Activated naive CD8-positive, alpha-beta T cell treated with anti-CD3 and anti-CD28 coated beads for 36 hours (primary cell): ENCODE measurements around the gene IQSEC2. TPM values are rescaled to one million over a fixed set of nuclear protein-coding genes. Genes with fewer than 3 reads are reported as not detected.

ENCODE experiments used
- DNase-seq: peaks from one replicate; pipeline ENCODE4 v3.0.0; 2021
- H3K27ac Mint-ChIP-seq: one replicate; pipeline ENCODE4 v1.8.0; 2022; ENCODE audit warnings: mild to moderate bottlenecking, moderate library complexity, mixed read lengths
- H3K27me3 Mint-ChIP-seq: one replicate; pipeline ENCODE4 v1.8.0; 2022; ENCODE audit warnings: mild to moderate bottlenecking, mixed read lengths
- H3K36me3 Mint-ChIP-seq: one replicate; pipeline ENCODE4 v1.8.0; 2021; ENCODE audit warnings: mild to moderate bottlenecking, mixed read lengths
- H3K4me1 Mint-ChIP-seq: one replicate; pipeline ENCODE4 v1.8.0; 2021; ENCODE audit warnings: mixed read lengths
- H3K4me3 Mint-ChIP-seq: one replicate; pipeline ENCODE4 v1.8.0; 2022; ENCODE audit warnings: mild to moderate bottlenecking, moderate library complexity, mixed read lengths
- H3K9me3 Mint-ChIP-seq: one replicate; pipeline ENCODE4 v1.8.0; 2022; ENCODE audit warnings: mixed read lengths
- total RNA-seq, 2 experiments: library from RNA; stranded (reverse); gene quantifications; one replicate each; pipeline ENCODE4 v1.2.3, GENCODE V29; 2021

IQSEC2 gene
- total RNA-seq: under 1 TPM; 0.20 to 0.21 TPM

- Mint-ChIP-seq H3K27ac (no peak within 1 kb of the TSS), H3K36me3 (no peaks in the 10 kb centered on the region), H3K27me3 (peaks cover 3% of the 10 kb centered on the region), H3K4me1 (peaks cover 13% of the 10 kb centered on the region), H3K4me3 (no peak within 1 kb of the TSS), H3K9me3 (no peaks in the 10 kb centered on the region)
- DNase-seq: no peak
Measured at GRCh38 chrX:53281321-53281822, at the start of gene IQSEC2. IQSEC2 (minus strand) TSS chrX:53281584.

- peaks cover 17% of the 10 kb centered on the region for H3K27me3 Mint-ChIP-seq
- no peaks in the 10 kb centered on the region for H3K4me1 Mint-ChIP-seq
- DNase-seq: no peak
- H3K9me3 Mint-ChIP-seq: no peaks in the 10 kb centered on the region
- H3K27ac Mint-ChIP-seq: no peak overlapping the region
- no peak overlapping the region for H3K4me3 Mint-ChIP-seq
- H3K36me3 Mint-ChIP-seq: no peaks in the 10 kb centered on the region
Measured at GRCh38 chrX:53330331-53330730, 48.9 kb upstream of the IQSEC2 start.

- no peak overlapping the region for H3K27ac Mint-ChIP-seq
- H3K9me3 Mint-ChIP-seq: no peaks in the 10 kb centered on the region
- H3K4me3 Mint-ChIP-seq: no peak overlapping the region
- H3K27me3 Mint-ChIP-seq: peaks cover 50% of the 10 kb centered on the region
- DNase-seq: no peak
- H3K4me1 Mint-ChIP-seq: peaks cover 6% of the 10 kb centered on the region
- no peaks in the 10 kb centered on the region for H3K36me3 Mint-ChIP-seq
Measured at GRCh38 chrX:53324803-53325202, 43.4 kb upstream of the IQSEC2 start.

- peaks cover 6% of the 10 kb centered on the region for H3K4me1 Mint-ChIP-seq
- peaks cover 57% of the 10 kb centered on the region for H3K27me3 Mint-ChIP-seq
- H3K9me3 Mint-ChIP-seq: no peaks in the 10 kb centered on the region
- no peak for DNase-seq
- no peaks in the 10 kb centered on the region for H3K36me3 Mint-ChIP-seq
- no peak overlapping the region for H3K4me3 Mint-ChIP-seq
- no peak overlapping the region for H3K27ac Mint-ChIP-seq
Measured at GRCh38 chrX:53324085-53324484, 42.7 kb upstream of the IQSEC2 start.

GRCh38 chrX:53323196-53323595, 41.8 kb upstream of the IQSEC2 start:
- no peak for DNase-seq
- peaks cover 66% of the 10 kb centered on the region for H3K27me3 Mint-ChIP-seq
- no peak overlapping the region for H3K4me3 Mint-ChIP-seq
- peaks cover 6% of the 10 kb centered on the region for H3K4me1 Mint-ChIP-seq
- no peaks in the 10 kb centered on the region for H3K36me3 Mint-ChIP-seq
- no peaks in the 10 kb centered on the region for H3K9me3 Mint-ChIP-seq
- no peak overlapping the region for H3K27ac Mint-ChIP-seq

- Mint-ChIP-seq H3K36me3 (no peaks in the 10 kb centered on the region), H3K4me1 (peaks cover 6% of the 10 kb centered on the region), H3K27me3 (peaks cover 70% of the 10 kb centered on the region), H3K4me3 (peak overlapping the region; percentile 59), H3K9me3 (no peaks in the 10 kb centered on the region), H3K27ac (no peak overlapping the region)
- DNase-seq: no peak
Measured at GRCh38 chrX:53321943-53322497, 40.6 kb upstream of the IQSEC2 start.

GRCh38 chrX:53321230-53321942, 40.0 kb upstream of the IQSEC2 start:
- no peak overlapping the region for H3K27ac Mint-ChIP-seq
- H3K9me3 Mint-ChIP-seq: no peaks in the 10 kb centered on the region
- H3K36me3 Mint-ChIP-seq: no peaks in the 10 kb centered on the region
- peaks cover 69% of the 10 kb centered on the region for H3K27me3 Mint-ChIP-seq
- no peak for DNase-seq
- H3K4me3 Mint-ChIP-seq: peak overlapping the region; percentile 59
- peaks cover 6% of the 10 kb centered on the region for H3K4me1 Mint-ChIP-seq

GRCh38 chrX:53320543-53321229, 39.3 kb upstream of the IQSEC2 start:
- Mint-ChIP-seq H3K36me3 (no peaks in the 10 kb centered on the region), H3K9me3 (no peaks in the 10 kb centered on the region), H3K27me3 (peaks cover 64% of the 10 kb centered on the region), H3K27ac (no peak overlapping the region), H3K4me1 (peaks cover 6% of the 10 kb centered on the region), H3K4me3 (peak overlapping the region; percentile 40)
- DNase-seq: peak; percentile 4

- H3K9me3 Mint-ChIP-seq: no peaks in the 10 kb centered on the region
- peak overlapping the region; percentile 71 for H3K4me3 Mint-ChIP-seq
- no peak for DNase-seq
- H3K27me3 Mint-ChIP-seq: peaks cover 56% of the 10 kb centered on the region
- H3K4me1 Mint-ChIP-seq: peaks cover 6% of the 10 kb centered on the region
- H3K36me3 Mint-ChIP-seq: no peaks in the 10 kb centered on the region
- no peak overlapping the region for H3K27ac Mint-ChIP-seq
Measured at GRCh38 chrX:53319614-53320542, 38.5 kb upstream of the IQSEC2 start.

- no peaks in the 10 kb centered on the region for H3K36me3 Mint-ChIP-seq
Measured at GRCh38 chrX:53318766-53319353, 37.5 kb upstream of the IQSEC2 start.

GRCh38 chrX:53317365-53318069, 36.1 kb upstream of the IQSEC2 start:
- H3K27ac Mint-ChIP-seq: no peak overlapping the region
- no peaks in the 10 kb centered on the region for H3K36me3 Mint-ChIP-seq
- H3K9me3 Mint-ChIP-seq: no peaks in the 10 kb centered on the region
- peaks cover 6% of the 10 kb centered on the region for H3K4me1 Mint-ChIP-seq
- peaks cover 44% of the 10 kb centered on the region for H3K27me3 Mint-ChIP-seq
- H3K4me3 Mint-ChIP-seq: no peak overlapping the region
- peak; percentile 71 for DNase-seq

More at GRCh38 chrX:53318766-53319353, 37.5 kb upstream of the IQSEC2 start:
- Mint-ChIP-seq H3K4me3 (no peak overlapping the region), H3K9me3 (no peaks in the 10 kb centered on the region), H3K27me3 (peaks cover 48% of the 10 kb centered on the region), H3K4me1 (peaks cover 6% of the 10 kb centered on the region), H3K27ac (no peak overlapping the region)
- DNase-seq: no peak

GRCh38 chrX:53316860-53317237, 35.5 kb upstream of the IQSEC2 start:
- DNase-seq: no peak
- peaks cover 6% of the 10 kb centered on the region for H3K4me1 Mint-ChIP-seq

GRCh38 chrX:53316111-53316859, 34.9 kb upstream of the IQSEC2 start:
- peaks cover 3% of the 10 kb centered on the region for H3K4me1 Mint-ChIP-seq
- H3K27me3 Mint-ChIP-seq: peaks cover 32% of the 10 kb centered on the region
- no peak overlapping the region for H3K4me3 Mint-ChIP-seq
- no peaks in the 10 kb centered on the region for H3K36me3 Mint-ChIP-seq
- DNase-seq: no peak
- H3K27ac Mint-ChIP-seq: no peak overlapping the region
- H3K9me3 Mint-ChIP-seq: no peaks in the 10 kb centered on the region

More at GRCh38 chrX:53316860-53317237, 35.5 kb upstream of the IQSEC2 start:
- Mint-ChIP-seq H3K9me3 (no peaks in the 10 kb centered on the region), H3K4me3 (no peak overlapping the region), H3K27ac (no peak overlapping the region), H3K36me3 (no peaks in the 10 kb centered on the region), H3K27me3 (peaks cover 37% of the 10 kb centered on the region)
